HG03103 (cell line): ENCODE results near the gene SLC17A9.

Experiments used
- ATAC-seq: cut with Tn5 transposase; IDR thresholded peaks from one replicate; pipeline ENCODE4 v1.9.1; 2021; ENCODE audit warnings: low read depth; ENCODE audit not compliant: unreplicated experiment

SLC17A9 gene

DNA sequence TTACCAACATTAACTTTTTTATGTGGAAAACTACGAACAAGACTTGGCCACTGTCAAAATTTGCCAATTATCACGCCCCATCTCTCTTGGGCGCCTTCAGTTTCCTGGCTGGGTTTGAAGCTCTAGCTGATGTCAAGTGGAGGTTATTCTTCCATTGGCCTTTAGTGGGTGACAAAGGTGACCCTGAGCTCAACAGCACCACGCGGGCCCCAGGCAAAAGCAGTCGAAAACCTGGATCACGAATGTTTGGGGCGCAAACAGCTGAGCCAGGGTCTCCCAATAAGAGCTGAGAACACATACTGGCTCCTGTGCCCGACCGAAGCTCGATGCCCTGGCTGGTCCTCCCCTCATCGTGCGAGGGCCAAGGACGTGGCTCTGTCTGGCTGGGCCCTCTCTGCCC lies 26.8 kb downstream of the SLC17A9 start:
- no peak for ATAC-seq

DNA sequence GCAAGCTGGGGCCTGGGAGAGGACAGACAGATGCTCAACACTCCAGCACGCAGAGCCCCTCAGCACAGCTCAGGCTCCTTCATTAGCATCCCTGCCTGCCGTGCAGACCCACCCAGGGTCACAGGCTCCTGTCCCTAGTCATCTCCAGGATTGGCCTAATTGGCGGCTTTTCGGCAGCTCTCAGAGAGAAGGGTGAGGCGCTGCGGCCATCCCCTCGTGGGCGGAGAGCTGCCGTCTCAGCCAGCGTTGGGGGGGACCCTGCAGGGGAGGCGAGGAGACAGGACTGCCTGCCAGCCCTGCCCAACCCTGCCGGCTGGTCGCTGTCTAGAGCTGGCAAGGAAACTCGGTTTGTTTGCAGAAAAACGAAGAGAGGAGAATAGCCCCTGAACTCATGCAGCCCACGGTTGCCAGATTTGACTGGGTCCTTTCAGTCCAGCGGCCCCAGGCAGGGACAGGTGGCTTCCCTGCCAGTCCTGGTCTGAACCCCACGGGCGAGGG lies 27.4 kb downstream of the SLC17A9 start:
- ATAC-seq, result no peak

DNA sequence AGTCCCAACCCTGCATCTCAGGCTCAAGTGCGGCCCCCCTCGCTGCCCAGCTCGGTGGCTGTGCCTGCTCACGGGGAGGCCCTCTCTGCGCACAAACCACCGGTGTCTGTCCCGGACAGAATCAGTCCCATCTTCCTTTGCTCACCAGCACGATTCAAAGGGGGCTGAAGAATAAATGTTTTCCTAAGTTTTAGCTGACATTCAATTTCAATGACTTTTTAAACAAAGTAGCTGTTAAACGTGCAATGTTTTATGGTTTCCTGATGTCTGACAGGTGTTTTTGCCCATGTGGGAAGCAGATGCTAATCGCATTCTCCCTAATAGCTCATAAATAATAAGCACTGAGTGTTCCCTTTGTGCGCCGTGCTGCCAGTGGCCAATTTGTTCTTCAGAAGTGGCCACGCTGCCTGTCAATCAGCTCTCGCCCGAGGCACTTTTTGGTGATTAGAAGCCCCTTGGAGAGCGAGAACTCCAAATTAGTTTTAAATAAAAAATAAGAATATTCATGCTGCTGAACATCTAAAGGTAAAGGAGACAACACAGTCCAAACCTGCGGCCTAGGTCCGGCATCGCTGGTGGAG lies 28.0 kb downstream of the SLC17A9 start:
- ATAC-seq, result no peak

DNA sequence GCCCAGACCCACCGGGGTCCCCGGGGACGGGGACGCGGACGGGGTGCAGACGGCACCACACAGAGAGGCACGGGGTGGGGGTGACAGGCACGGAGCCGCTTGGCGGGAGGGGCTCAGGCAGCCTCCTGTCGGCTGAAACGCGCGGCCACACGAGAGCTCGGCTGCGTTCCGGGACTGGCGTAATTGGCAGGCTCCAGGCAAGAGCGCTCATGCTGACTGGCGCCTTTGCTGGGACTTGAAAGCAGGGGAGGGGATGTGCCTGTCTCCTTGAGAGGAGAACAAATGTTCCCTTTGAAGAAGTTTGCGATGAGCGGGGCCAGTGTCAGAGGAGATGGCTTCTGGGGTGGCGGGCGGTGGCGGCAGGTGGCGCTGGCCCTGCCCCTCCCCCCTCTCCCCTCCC lies 28.5 kb downstream of the SLC17A9 start:
- no peak for ATAC-seq

DNA sequence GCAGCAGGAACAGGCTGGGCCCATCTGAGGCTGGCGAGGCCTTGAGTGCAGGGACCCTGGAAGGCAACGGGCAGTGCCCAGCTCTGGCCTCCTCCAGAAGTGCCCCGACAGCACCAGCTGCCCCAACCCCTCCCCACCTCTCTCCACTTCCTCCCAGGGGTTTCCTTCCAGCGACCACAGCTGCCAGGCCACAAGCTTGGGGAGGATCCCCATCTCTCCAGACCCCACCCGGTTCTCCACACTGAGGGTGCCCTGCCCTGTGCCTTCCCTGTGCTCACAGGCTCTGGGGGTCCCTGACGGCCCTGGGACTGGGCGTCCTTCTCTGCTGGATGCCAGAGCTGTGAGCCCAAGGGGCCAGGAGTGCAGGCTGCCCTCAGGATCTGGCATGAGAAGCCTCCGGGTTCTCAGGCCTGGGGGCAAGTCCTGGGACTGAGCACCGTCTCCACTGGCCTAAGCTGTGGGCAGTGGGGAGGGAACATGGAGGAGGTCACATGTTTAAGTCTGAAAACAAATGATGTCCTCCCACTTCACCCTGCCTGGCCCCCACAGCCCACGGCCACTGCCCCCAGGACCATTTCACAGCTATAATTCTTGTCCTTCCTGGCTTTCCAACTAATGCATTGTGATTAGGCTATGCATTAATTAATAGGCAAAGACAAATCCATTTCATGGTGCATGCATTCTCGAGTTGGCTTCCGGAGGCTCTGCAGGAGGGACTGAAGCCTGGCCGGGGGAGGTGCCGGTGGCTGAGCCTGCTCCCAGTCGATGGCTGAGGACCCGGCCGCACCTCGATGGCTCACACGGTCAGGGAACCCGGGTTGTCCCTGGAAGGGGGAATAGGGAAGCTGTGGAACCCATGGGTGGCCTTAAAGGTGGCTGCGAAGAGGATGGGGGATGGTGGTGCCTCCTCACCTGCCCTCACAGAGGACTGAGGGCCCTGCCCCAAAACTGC lies 29.9 kb downstream of the SLC17A9 start:
- ATAC-seq, result no peak

DNA sequence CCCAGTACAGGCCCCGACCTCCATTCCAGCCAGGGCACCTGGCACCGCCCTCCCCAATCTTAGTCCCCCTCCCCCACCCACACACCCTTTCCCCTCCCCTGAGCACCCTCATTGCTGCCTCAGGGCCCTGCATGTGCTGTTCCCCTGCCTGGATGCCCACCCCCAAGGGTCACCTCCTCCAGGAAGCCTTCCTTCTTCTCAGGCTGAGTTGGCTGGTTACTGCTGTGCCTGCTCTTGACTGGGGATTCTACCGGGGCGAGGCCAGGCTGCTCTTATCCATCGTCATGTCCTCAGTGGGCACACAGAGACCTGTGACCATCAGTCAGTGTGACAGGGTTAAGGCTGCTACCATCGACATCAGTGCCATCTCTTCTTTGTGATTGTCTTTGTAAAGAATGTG lies 30.7 kb downstream of the SLC17A9 start:
- no peak for ATAC-seq

DNA sequence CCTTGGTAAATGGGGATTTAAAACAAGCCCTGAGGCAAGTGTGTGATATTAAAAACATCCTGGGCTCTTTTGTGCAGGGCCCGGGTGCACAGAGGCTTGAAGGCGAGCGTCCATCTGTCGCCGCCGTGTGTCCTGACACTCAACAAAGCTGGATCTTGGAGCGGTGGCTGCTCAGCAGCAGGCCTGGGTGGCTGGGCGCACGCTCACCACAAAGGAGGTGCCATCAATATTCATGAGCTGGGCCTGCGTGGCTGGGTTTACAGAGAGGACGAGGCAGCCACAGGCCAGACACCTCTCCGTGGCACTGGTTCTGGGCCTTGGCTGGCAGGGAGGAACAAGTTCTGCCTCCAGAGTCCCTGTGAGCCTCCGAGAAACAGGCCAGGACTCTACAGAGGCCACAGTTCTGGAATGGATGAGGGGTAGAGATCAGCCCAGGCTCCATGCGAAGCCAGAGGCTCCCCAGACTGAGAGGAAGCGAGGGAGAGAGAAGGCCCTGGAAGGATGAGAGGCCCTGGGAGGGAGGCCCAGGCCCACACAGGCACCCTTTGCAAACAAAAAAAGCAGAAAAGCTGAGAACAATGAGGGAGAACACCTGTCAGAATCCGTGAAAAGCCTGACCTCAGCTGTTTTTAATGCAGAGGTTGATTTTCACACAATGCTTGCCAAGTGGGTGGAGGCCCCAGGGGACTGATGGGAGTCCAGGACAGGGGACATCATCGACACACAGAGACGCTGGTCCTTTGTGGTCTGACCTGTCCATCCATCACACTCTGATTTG lies 32.3 kb downstream of the SLC17A9 start:
- no peak for ATAC-seq

DNA sequence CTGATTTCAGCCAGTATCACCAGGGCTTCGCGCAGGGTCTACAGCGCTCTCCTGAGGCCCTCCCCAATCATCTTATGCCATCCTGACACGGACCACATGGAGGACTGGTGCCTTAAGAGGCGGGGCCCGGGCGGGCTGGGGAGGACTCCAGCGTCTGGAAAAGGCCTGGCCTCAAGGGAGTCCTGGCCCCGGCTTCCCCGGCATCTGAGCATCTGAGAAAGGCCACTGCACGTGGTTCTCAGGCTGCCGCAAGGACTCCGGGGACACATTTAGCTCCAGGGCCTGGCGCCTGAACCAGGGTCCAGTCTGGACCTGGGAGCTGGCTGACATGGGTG lies 32.9 kb downstream of the SLC17A9 start:
- no peak for ATAC-seq

DNA sequence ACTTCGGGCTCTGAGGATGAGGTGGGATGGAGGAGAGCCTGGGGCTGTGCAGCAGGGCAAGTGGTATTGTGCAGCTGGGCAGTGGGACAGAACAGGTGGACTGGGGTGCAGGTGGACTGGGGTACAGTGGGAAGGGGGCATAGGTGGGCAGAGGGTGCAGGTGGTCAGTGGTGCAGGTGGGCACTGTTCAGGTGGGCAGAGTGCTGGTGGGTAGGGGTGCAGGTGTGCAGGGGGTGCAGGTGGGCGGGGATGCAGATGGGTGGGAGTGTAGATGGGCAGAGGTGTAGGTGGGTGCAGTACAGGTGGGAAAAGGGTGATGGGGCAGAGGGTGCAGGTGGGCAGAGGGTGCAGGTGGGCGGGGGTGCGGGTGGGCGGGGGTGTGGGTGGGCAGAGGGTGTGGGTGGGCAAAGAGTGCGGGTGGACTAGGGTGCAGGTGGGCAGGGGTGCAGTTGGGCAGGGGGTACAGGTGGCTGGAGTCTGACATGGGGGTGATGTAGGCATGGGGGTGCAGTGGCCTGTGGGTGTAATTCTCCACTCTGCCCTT lies 33.8 kb downstream of the SLC17A9 start:
- no peak for ATAC-seq

DNA sequence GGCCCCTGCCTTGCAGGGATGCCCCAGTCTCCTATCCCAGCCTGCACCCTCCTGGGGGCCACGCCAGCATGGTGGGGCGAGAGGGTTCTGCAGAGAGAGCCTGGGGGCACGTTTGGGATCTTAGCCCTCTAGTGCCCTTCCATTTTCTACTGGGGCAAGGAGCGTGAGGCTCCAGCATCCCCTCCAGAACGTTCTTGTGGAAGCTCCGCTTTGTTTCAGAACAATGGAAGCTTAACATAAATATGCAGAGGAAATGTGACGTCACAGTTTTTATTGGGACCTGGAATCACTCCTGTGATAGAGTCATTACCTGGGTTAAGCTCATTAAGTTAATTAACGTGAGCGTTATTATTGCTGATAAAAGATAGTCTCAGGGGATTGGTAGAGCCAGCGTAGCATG lies 34.6 kb downstream of the SLC17A9 start:
- ATAC-seq, result no peak

DNA sequence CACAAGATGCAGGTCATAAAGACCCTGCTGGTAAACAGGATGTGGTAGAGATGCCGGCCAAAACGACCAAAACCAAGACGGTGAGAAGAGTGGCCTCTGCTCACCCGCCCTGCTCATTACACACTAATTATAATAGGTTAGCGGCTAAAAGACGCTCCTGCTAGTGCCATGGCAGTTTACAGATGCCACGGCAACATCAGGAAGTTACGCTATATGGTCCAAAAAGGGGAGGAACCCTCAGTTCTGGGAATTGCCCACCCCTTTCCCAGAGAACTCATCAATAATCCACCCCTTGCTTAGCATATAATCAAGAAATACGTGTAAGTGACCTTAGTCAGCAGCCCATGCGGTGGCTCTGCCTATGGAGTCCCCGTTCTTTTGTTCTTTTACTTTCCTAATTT lies 36.7 kb downstream of the SLC17A9 start:
- no peak for ATAC-seq

DNA sequence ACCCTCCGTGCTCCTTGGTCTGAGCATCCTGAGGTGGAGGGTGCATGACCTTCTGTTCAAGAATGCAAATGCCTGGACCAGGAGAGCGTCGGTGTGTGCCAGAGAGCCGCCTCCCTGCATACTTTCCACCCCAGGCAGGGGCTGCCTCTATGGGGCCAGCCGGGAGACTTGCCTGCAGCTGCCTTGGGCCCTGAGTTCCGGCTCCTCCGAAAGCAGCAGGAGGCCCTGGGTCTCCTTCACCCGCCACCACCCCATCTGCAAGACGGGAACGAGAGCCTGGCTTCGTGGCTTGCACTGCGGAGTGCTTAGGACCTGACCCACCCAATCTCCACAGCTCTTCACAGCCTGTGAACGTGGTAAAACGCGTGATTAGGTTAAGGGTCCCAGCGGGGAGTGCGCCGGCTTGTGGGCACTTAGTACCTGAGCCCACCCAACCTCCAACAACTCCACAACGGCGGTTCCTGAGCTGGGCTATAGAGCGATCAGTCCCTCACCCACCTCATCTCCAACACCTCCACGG lies 37.9 kb downstream of the SLC17A9 start:
- no peak for ATAC-seq

DNA sequence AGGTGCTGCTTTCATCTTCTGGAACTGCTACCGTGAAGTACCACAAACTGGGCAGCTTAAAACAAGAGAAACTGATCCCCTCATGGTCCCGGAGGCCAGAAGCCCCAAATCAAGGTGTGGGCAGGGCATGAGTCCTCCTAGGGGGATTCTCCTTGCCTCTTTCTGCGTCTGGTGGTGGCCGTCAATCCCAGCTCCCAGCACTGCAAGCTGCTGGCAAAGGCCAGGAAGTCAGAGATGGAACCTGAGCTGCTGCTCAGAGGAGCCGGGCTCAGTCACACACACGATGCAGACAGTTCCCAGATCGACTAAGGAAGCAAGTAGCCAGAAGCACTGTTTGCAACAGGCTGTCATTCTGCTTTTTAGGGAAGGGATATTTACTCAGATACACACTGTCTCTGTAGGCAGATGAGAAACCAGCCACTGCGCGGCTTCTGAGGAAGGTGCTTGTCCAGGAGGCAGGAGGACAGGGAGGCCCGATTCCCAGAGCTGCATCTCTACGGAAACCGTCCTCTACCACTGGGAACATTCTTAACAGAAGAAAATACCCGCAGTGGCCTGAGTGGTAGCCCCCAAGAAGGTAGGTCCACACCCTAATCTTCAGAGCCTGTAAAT lies 38.8 kb downstream of the SLC17A9 start:
- ATAC-seq, result no peak

DNA sequence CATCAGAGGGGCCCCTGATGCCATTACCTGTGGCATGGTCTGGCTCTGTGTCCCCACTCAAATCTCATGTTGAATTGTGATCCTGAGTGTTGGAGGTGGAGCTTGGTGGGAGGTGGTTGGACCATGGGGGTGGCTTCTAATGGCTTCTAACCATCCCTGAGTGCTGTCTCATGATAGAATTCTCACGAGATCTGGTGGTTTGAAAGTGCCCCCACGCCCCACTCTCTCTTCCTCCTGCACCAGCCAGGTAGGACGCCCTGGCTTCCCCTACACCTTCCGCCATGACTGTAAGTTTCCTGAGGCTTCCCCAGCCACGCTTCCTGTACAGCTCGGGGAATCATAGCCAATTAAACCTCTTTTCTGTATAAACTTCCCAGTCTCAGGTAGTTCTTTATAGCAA lies 39.4 kb downstream of the SLC17A9 start:
- ATAC-seq, result no peak

DNA sequence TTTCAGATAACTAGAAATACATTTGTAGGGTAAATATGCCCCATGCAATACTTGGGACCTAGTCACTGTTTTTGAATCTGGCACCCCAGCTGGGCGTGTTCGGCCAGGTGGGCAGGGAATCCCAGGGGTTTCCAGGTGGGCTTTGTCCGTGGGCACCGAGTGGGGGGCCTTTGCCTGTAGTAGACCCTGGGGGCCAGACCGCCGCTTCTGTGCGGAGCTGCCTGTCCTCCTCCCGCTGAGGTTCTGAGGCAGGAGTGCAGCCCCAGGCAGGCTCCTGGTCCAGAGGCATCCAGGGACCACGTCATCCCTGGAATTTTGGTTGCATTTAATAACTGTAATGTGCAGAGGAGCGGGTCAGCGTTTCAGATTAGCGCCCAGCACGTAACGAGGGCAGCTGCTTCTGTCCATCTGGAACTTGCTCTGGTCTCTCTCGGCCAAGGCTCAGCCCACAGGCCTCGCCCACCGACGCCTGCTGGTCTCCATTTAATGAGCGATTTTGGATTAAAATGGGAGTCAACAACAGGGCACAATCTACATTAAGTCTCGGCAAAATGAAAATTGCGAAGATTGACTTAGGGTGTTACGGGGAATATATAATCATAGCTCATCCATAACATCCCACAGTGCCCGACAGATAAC lies 41.5 kb downstream of the SLC17A9 start:
- ATAC-seq, result no peak

DNA sequence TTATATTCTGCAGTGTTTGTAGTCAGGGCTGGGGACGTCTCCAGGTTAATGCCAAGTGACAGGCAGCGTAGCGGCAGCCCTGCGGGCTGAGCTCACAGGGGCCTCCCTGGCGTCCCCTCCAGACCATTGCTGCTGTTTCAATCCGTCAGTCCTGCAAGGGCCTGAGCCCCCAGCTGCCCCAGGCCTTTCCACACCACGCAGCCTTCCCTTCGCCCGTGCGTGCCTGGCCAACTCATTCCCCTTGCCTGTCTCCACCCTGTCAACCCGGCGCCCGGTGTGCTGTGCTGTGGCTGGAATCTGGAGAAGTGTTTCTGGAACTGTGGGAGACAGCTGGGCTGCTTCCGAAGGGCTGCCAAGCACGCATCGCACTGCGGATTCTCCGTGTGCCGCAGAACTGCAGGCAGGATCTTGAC lies 42.4 kb downstream of the SLC17A9 start:
- ATAC-seq, result no peak

DNA sequence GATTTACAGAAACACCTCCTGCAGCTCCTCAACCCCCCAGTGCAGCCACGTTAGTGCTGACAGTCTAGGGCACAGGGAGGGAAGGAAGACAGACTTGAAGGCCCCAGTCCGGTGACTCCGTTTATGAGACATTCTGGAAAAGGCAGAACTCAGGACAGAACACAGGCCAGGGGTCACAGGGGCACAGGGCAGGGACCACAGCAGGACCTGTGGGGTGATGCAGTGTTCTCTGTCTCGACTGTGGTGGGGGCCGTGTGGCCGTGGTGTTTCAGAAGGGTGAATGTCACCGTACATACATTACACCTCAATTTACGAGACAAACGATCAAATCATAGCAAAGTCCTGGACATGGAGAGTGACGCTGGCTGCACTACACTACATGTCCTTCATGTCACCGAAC lies 43.0 kb downstream of the SLC17A9 start:
- ATAC-seq, result no peak

DNA sequence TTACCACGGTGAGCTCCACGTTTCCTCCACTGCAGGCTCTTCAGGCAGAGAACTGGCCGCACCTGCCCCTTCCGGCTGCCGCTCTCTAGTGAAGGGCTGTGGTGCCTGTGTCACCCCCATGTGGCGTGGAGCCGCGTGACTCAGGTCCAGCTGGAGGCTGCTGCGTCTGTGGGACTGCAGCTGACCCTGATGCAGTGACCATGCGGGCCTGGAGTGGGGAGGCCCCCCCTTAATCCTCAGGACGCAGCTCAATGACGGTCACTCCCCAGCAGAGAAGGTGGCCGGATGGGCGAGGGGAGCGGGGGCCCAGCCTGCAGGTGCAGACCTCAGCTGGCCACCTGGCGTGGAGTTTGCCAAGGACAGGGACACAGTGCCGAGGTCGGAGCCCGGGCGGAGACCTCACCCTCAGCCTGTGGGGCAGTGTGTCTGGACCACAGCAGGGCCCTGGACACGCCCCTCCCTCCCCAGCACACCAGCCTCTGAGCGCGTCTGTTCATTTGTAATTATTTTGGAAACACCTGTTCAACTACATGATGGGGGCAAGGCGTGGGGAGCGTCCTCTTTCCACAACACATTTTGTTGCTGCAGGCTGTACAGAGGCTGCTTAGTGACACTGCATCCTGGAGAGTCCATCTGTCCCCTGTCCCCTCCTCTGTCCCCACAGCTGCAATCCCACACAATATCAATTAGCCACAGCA lies 43.5 kb downstream of the SLC17A9 start:
- ATAC-seq, result no peak

DNA sequence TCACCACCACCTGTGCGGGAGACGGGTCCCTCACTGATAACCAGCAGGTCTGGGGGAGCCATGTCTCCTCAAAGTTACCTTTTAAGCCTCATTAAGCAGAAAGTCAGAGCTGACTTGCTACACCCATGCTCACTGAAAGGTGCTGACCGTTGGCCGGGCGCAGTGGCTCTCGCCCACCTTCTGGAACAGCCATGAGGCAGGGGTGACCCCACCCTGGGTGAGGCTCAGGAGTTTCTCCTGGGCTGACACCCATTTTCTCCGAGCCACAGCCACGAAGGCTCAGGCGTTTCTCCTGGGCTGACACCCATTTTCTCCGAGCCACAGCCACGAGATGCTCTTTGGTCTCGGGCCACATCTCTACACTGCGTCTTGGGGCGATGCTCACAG lies 44.1 kb downstream of the SLC17A9 start:
- no peak for ATAC-seq
